A673 (cell line): ENCODE data around the gene DIDO1. TPM values are rescaled to one million over a fixed set of nuclear protein-coding genes. Genes with fewer than 3 reads are reported as not detected.

Experiments used
- BruUV-seq: library from RNA; stranded (reverse); fragments of 400-500 nt; replicated peaks from 2 replicates; lab custom pipeline; 2021; lab: Mats Ljungman, UMichigan
- CTCF ChIA-PET: fragments of 300-600 bp; sonication (Branson Sonifier 250); formaldehyde crosslinking; loops from one replicate; lab custom pipeline; 2022; ENCODE audit warnings: antibody characterized with exemption; lab: Charles Lee
- POLR2A ChIA-PET: fragments of 300-600 bp; sonication (Branson Sonifier 250); formaldehyde crosslinking; loops from one replicate; lab custom pipeline; 2022; ENCODE audit warnings: antibody characterized with exemption; ENCODE audit not compliant: low non-redundant PET; lab: Charles Lee
- DNase-seq: peaks from one replicate; pipeline ENCODE4 v3.0.0-alpha.2; 2015; ENCODE audit warnings: low spot score
- H3K27ac ChIP-seq: fragments of 200-600 bp; sonication (generic); 2 replicates; pipeline ENCODE4 v1.5.1; 2016; ENCODE audit warnings: mixed run types, low read depth, mild to moderate bottlenecking, mixed read lengths, antibody characterized with exemption, low read length; ENCODE audit not compliant: poor library complexity, severe bottlenecking
- H3K27me3 ChIP-seq: fragments of 200-600 bp; sonication (generic); replicated peaks from 2 replicates; pipeline ENCODE4 v1.6.1; 2017; ENCODE audit warnings: mixed run types, low read depth, mild to moderate bottlenecking, mixed read lengths, antibody characterized with exemption, low read length; ENCODE audit not compliant: insufficient read depth, poor library complexity
- H3K36me3 ChIP-seq: fragments of 200-600 bp; sonication (generic); 2 replicates; pipeline ENCODE4 v1.6.1; 2016; ENCODE audit warnings: mixed run types, mild to moderate bottlenecking, mixed read lengths, antibody characterized with exemption, low read length; ENCODE audit not compliant: insufficient read depth, poor library complexity, severe bottlenecking
- H3K4me1 ChIP-seq: fragments of 200-600 bp; sonication (generic); 2 replicates; pipeline ENCODE4 v1.6.1; 2017; ENCODE audit warnings: mixed run types, mild to moderate bottlenecking, mixed read lengths, antibody characterized with exemption, low read length; ENCODE audit not compliant: insufficient read depth, poor library complexity, severe bottlenecking
- H3K4me3 ChIP-seq: fragments of 200-600 bp; sonication (generic); 2 replicates; pipeline ENCODE4 v1.5.1; 2016; ENCODE audit warnings: low read depth, mixed run types, mild to moderate bottlenecking, mixed read lengths, low read length; ENCODE audit not compliant: poor library complexity, severe bottlenecking
- H3K9me3 ChIP-seq: fragments of 200-600 bp; sonication (generic); 2 replicates; pipeline ENCODE4 v1.6.1; 2016; ENCODE audit warnings: mixed run types, low read depth, mild to moderate bottlenecking, mixed read lengths, antibody characterized with exemption, low read length; ENCODE audit not compliant: poor library complexity, severe bottlenecking
- EZH2 ChIP-seq: fragments of 200-600 bp; sonication (generic); IDR thresholded peaks from 2 replicates; pipeline ENCODE4 v1.6.1; 2017; ENCODE audit warnings: borderline replicate concordance, low read depth, mild to moderate bottlenecking, mixed read lengths, antibody characterized with exemption, low read length; ENCODE audit not compliant: poor library complexity, severe bottlenecking
- intact Hi-C: fragments of 100-400 bp; cut with micrococcal nuclease; formaldehyde crosslinking; loops from one replicate; pipeline ENCODE4 v1.10.0; 2022; ENCODE audit not compliant: unreplicated experiment
- total RNA-seq: library from RNA; stranded (reverse); gene quantifications from 2 replicates; pipeline ENCODE4 v1.2.3, GENCODE V29; 2021
- TF ChIP-seq, protein P1 (sequence below): fragments of 300-800, 200-600 bp; sonication (generic); conservative IDR thresholded peaks from 2 replicates; pipeline ENCODE4 v1.5.1; 2017; ENCODE audit warnings: low read depth, mild to moderate bottlenecking, antibody characterized with exemption, low read length, moderate library complexity, mixed read lengths

Gene DIDO1
- total RNA-seq, 1 experiment from 2014 or later, result 64.4 TPM

DNA sequence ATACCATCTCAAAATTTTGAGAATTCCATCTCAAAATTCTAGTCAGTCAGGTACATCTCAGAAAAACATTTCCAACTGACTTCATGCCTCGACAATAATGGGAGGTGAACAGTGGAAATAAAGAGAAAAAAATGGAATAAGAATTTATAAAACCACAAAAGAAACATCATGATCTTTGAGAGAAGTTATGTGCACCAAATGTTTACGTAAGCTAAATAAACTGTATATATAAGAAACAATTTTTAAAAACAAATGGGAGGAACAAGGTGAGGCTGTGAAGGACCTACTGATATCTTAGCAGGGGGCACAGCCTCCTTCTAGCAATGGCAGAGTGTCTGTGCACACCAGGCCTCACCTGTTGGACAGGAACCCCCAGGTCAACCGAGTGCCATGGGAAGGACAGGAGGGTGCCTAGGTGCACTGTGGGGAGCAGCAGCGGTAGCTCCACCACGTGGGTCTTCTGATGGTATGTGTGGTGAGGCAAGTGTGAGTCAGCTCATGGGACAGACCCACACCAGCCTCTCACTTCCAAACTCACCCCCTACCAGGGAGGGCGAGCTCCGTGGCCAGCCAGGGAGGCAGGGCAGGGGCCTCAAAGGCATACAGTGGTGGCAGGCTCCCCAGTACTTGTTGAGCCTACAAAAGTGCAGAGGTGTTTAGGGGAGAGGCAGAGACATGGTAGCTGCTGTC lies 23.2 kb downstream of the DIDO1 start:
- no peak for DNase-seq
- no peak for TF ChIP-seq EZH2
- TF ChIP-seq, protein P1, sequence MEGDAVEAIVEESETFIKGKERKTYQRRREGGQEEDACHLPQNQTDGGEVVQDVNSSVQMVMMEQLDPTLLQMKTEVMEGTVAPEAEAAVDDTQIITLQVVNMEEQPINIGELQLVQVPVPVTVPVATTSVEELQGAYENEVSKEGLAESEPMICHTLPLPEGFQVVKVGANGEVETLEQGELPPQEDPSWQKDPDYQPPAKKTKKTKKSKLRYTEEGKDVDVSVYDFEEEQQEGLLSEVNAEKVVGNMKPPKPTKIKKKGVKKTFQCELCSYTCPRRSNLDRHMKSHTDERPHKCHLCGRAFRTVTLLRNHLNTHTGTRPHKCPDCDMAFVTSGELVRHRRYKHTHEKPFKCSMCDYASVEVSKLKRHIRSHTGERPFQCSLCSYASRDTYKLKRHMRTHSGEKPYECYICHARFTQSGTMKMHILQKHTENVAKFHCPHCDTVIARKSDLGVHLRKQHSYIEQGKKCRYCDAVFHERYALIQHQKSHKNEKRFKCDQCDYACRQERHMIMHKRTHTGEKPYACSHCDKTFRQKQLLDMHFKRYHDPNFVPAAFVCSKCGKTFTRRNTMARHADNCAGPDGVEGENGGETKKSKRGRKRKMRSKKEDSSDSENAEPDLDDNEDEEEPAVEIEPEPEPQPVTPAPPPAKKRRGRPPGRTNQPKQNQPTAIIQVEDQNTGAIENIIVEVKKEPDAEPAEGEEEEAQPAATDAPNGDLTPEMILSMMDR, result no peak
- Histone ChIP-seq H3K36me3 (peaks cover 72% of the 10 kb centered on the region), H3K27me3 (no peaks in the 10 kb centered on the region), H3K27ac (no peak overlapping the region), H3K4me3 (no peak overlapping the region), H3K4me1 (peaks cover 16% of the 10 kb centered on the region), H3K9me3 (no peaks in the 10 kb centered on the region)
- POLR2A ChIA-PET, result no interaction called here
- CTCF ChIA-PET, result no interaction called here
- no TSS peak for BruUV-seq
- intact Hi-C loops, result loop anchor here (5.0 kb wide), 1 partner anchor 104 kb away; the partner anchor contains the start of gene BHLHE23

GRCh38 chr20:62901891-62902290 lies 24.4 kb downstream of the DIDO1 start:
- H3K27ac ChIP-seq, result no peak overlapping the region
- DNase-seq, result no peak
- no peak overlapping the region for H3K4me3 ChIP-seq
- POLR2A ChIA-PET, result interaction anchor here (0.6 kb wide), 1 partner anchor 23 kb away, joined by 4 read pairs; no protein-coding TSS in a partner anchor
- CTCF ChIA-PET, result interaction anchor here (1.3 kb wide), 1 partner anchor 27 kb away, joined by 3 read pairs; no protein-coding TSS in a partner anchor
- peaks cover 16% of the 10 kb centered on the region for H3K4me1 ChIP-seq
- no peaks in the 10 kb centered on the region for H3K27me3 ChIP-seq
- TF ChIP-seq, protein P1, result no peak
- TF ChIP-seq EZH2, result no peak
- H3K36me3 ChIP-seq, result peaks cover 65% of the 10 kb centered on the region
- no peaks in the 10 kb centered on the region for H3K9me3 ChIP-seq
- intact Hi-C loops, result loop anchor here (5.0 kb wide), 1 partner anchor 105 kb away; the partner anchor contains the start of gene BHLHE23
- no TSS peak for BruUV-seq

GRCh38 chr20:62900692-62901584 lies 25.4 kb downstream of the DIDO1 start:
- TF ChIP-seq, protein P1, result no peak
- TF ChIP-seq EZH2, result no peak
- Histone ChIP-seq H3K9me3 (no peaks in the 10 kb centered on the region), H3K36me3 (peaks cover 64% of the 10 kb centered on the region), H3K4me3 (no peak overlapping the region), H3K27me3 (no peaks in the 10 kb centered on the region), H3K4me1 (peaks cover 16% of the 10 kb centered on the region), H3K27ac (no peak overlapping the region)
- no TSS peak for BruUV-seq
- DNase-seq, result no peak
- intact Hi-C loops, result loop anchor here (5.0 kb wide), 1 partner anchor 106 kb away; the partner anchor contains the start of gene BHLHE23
- ChIA-PET CTCF (interaction anchor here (1.3 kb wide), 1 partner anchor 26 kb away, joined by 3 read pairs; no protein-coding TSS in a partner anchor), POLR2A (interaction anchor here (0.6 to 0.7 kb wide), 2 partner anchors 24 to 322 kb away, joined by 4 to 5 read pairs; no protein-coding TSS in a partner anchor)
